Lung (tissue), 12 donors: ENCODE data around the gene ZBTB7A. TPM values are rescaled to one million over a fixed set of nuclear protein-coding genes. Genes with fewer than 3 reads are reported as not detected.

Source experiments
- ATAC-seq: fragments of 200-7000 bp; cut with Tn5 transposase; one replicate; pipeline ENCODE4 v1.9.1; 2020; ENCODE audit warnings: moderate number of reproducible peaks; ENCODE audit not compliant: insufficient read depth, low FRiP score
- DNase-seq, 3 donors: peaks; one replicate each; pipeline ENCODE4 v3.0.0-alpha.2; 2013 to 2017
- H3K27ac ChIP-seq, 2 donors: one replicate each; pipeline ENCODE4 v1.5.1; 2013; ENCODE audit warnings: mild to moderate bottlenecking in 2 of 2, moderate library complexity in 2 of 2, control low read depth in 1 of 2, inconsistent platforms in 1 of 2, low read depth in 1 of 2, low read length in 1 of 2
- H3K27me3 ChIP-seq, 3 donors: one replicate each; pipeline ENCODE4 v1.5.1; 2013; ENCODE audit warnings: low read length in 2 of 3; ENCODE audit not compliant: control insufficient read depth in 3 of 3, insufficient read depth in 3 of 3
- H3K36me3 ChIP-seq, 4 donors: one replicate each; pipeline ENCODE4 v1.5.1; 2013; ENCODE audit warnings: low read length in 4 of 4, mild to moderate bottlenecking in 1 of 4, moderate library complexity in 1 of 4; ENCODE audit not compliant: control insufficient read depth in 4 of 4, insufficient read depth in 4 of 4
- H3K4me1 ChIP-seq, 5 donors: one replicate each; pipeline ENCODE4 v1.5.1; 2013; ENCODE audit warnings: low read length in 5 of 5, mild to moderate bottlenecking in 2 of 5, moderate library complexity in 1 of 5; ENCODE audit not compliant: control insufficient read depth in 5 of 5, insufficient read depth in 5 of 5
- H3K4me3 ChIP-seq: one replicate; pipeline ENCODE4 v1.5.1; 2013; ENCODE audit warnings: mild to moderate bottlenecking, control low read depth, moderate library complexity
- H3K9ac ChIP-seq, 2 donors: one replicate each; pipeline ENCODE4 v1.5.1; 2013; ENCODE audit warnings: low read length in 2 of 2, control low read depth in 1 of 2; ENCODE audit not compliant: insufficient read depth in 1 of 2
- H3K9me3 ChIP-seq, 4 donors: one replicate each; pipeline ENCODE4 v1.5.1; 2013; ENCODE audit warnings: low read length in 3 of 4, mild to moderate bottlenecking in 1 of 4, moderate library complexity in 1 of 4; ENCODE audit not compliant: control insufficient read depth in 4 of 4, insufficient read depth in 3 of 4
- CTCF ChIP-seq: IDR thresholded peaks from 2 replicates; pipeline ENCODE4 v1.5.1; 2012; ENCODE audit warnings: mild to moderate bottlenecking; ENCODE audit errors: control extremely low read depth, extremely low read depth
- WGBS, 2 donors: extraction: QIAGEN DNeasy Blood & Tissue Kit; methylation state at CpG; one replicate each; pipeline ENCODE4 v1.1.7; 2013; 5-methylcytosine and 5-hydroxymethylcytosine counted together
- polyA plus RNA-seq, 2 donors: library from polyadenylated mRNA; stranded (reverse); fragments of 200-250 nt; gene quantifications; one replicate each; pipeline ENCODE4 v1.2.1, GENCODE V29; 2013
- total RNA-seq, 2 donors: library from RNA; depleted of rRNA in 1 of 2; stranded (reverse); fragments of >200 nt in 1 of 2; gene quantifications; one replicate each; pipeline ENCODE4 v1.2.1, GENCODE V29; 2014 to 2021
- donor health status: control.
- donor health status: control.
- donor health status: Bipolar disorder and iron deficiency.
- donor health status: healthy.
- donor health status: DM: yes; HTN: yes; CAD: no.

The ZBTB7A gene
- total and polyA plus RNA-seq, 4 donors, result 13.4 to 68.0 (median 19.5) TPM

- Histone ChIP-seq H3K27ac (peak overlapping the region in 1 of 2 donors; percentile 26), H3K9me3 (no peaks in the 10 kb centered on the region), H3K27me3 (no peaks in the 10 kb centered on the region), H3K9ac (no peak overlapping the region), H3K36me3 (peaks cover 3 to 55% (median 12%) of the 10 kb centered on the region in 4 donors), H3K4me1 (peaks cover 0 to 24% (median 0%) of the 10 kb centered on the region in 5 donors), H3K4me3 (no peak overlapping the region)
- ATAC-seq (no peak), DNase-seq (peak in 2 of 3 donors; percentile 24 to 30)
- 66 to 68% methylated on average over 37 of the region's 37 CpGs for WGBS, 2 donors
- no peak for TF ChIP-seq CTCF
Observed at GRCh38 chr19:4015705-4016402, 50.8 kb downstream of the ZBTB7A start.

DNA sequence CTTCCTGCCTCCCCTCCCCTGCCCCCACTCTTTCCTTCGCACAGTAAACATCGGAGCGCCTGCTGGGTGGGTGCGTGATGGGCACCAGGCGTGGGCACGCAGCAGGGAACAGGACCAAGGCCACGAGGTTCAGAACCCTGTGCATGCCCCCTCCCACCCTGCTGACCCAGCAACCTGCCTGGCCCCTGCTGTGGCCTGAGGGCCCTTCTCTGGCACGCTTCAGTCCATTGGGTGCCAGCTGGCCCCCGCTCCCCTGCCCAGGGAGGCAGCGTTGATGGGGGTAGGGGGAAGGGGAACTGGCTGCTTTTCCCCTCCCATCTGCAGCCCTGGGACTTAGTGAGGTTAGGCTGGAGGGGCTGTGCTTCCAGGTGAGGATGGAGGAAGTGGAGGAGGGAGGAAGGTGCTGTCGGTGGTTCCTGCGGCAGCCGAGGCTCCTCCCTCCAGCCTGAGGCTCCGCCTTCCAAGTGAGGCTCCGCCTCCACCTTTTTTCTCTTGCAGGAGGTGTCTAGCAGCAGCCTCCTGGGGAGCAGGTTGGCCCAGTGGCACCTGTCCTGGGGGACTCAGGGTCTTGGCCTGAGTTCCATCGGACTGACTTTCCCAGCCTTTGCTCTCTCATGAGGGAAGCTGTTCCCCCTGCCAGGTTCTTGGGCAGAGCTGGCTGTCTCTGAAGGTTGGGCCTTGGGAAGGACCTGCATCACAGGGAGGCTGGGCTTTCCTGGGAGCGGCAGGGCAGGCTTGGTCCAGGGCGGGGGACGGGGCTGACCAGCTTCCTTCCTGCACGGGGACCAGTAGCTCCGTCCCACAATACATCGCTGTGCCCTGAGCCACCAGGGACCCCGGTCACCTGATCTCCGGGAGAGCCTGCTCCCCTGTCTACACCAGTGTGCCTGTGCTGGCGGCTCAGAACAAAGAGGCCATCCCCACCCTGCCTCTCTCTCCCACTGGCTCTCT, 51.9 kb downstream of the ZBTB7A start:
- Histone ChIP-seq H3K9me3 (no peaks in the 10 kb centered on the region), H3K4me3 (no peak overlapping the region), H3K9ac (no peak overlapping the region), H3K27me3 (no peaks in the 10 kb centered on the region), H3K27ac (peak overlapping the region in 1 of 2 donors; percentile 26), H3K4me1 (peaks cover 0 to 25% (median 6%) of the 10 kb centered on the region in 5 donors), H3K36me3 (peaks cover 0 to 54% (median 11%) of the 10 kb centered on the region in 4 donors)
- DNase-seq (no peak), ATAC-seq (no peak)
- WGBS, 2 donors, result 60 to 68% methylated on average over 25 of the region's 25 CpGs
- TF ChIP-seq CTCF, result no peak

GRCh38 chr19:4013886-4014540, 52.7 kb downstream of the ZBTB7A start:
- Histone ChIP-seq H3K9ac (no peak overlapping the region), H3K4me1 (peaks cover 1 to 32% (median 14%) of the 10 kb centered on the region in 5 donors), H3K9me3 (no peaks in the 10 kb centered on the region), H3K36me3 (peaks cover 0 to 48% (median 11%) of the 10 kb centered on the region in 4 donors), H3K27ac (no peak overlapping the region), H3K4me3 (no peak overlapping the region), H3K27me3 (no peaks in the 10 kb centered on the region)
- peak; percentile 15 for ATAC-seq
- TF ChIP-seq CTCF, result no peak
- WGBS, 2 donors, result 92 to 94% methylated on average over 20 of the region's 20 CpGs
- DNase-seq, result no peak
